Measurements from ENCODE around the gene HDHD5. TPM values are rescaled to one million over a fixed set of nuclear protein-coding genes. Genes with fewer than 3 reads are reported as not detected.

HDHD5 gene
- total RNA-seq, 1 donor from 2014 or later, result 30.7 TPM

DNA sequence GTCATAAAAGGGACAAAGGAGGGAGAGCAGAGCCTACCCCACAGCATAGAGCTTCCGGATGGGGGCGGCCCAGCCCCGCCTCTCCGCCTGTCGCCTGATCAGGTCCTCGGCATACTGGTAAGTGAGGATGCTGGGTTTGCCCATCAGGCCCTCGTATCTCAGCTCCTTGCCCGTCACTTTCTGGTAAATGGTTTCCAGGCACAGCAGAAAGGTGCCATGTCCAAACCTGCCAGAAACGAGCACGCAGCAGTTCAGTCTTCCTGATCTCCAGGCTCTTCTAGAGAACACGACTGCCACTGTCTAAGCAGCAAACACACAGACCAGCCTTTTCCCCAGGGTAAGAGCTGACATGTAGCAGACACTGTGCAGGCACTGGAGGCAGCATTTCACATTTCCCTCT, 20.6 kb downstream of the HDHD5 start:
- no peaks in the 10 kb centered on the region for H3K9me3 Mint-ChIP-seq (ENCODE audit: unreplicated experiment)
- no peak for DNase-seq (ENCODE audit: extremely low spot score, unreplicated experiment)
- TF ChIP-seq, protein P1, sequence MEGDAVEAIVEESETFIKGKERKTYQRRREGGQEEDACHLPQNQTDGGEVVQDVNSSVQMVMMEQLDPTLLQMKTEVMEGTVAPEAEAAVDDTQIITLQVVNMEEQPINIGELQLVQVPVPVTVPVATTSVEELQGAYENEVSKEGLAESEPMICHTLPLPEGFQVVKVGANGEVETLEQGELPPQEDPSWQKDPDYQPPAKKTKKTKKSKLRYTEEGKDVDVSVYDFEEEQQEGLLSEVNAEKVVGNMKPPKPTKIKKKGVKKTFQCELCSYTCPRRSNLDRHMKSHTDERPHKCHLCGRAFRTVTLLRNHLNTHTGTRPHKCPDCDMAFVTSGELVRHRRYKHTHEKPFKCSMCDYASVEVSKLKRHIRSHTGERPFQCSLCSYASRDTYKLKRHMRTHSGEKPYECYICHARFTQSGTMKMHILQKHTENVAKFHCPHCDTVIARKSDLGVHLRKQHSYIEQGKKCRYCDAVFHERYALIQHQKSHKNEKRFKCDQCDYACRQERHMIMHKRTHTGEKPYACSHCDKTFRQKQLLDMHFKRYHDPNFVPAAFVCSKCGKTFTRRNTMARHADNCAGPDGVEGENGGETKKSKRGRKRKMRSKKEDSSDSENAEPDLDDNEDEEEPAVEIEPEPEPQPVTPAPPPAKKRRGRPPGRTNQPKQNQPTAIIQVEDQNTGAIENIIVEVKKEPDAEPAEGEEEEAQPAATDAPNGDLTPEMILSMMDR (IDR thresholded peaks at IDR 0.05), result no peak
- no peaks in the 10 kb centered on the region for H3K27me3 Mint-ChIP-seq (ENCODE audit: unreplicated experiment)
- H3K27ac Mint-ChIP-seq (ENCODE audit: unreplicated experiment), result no peak overlapping the region
- H3K36me3 Mint-ChIP-seq (ENCODE audit: unreplicated experiment), result peaks cover 13% of the 10 kb centered on the region
- H3K4me1 Mint-ChIP-seq (ENCODE audit: unreplicated experiment), result no peaks in the 10 kb centered on the region
- no peak overlapping the region for H3K4me3 Mint-ChIP-seq (ENCODE audit: unreplicated experiment)

DNA sequence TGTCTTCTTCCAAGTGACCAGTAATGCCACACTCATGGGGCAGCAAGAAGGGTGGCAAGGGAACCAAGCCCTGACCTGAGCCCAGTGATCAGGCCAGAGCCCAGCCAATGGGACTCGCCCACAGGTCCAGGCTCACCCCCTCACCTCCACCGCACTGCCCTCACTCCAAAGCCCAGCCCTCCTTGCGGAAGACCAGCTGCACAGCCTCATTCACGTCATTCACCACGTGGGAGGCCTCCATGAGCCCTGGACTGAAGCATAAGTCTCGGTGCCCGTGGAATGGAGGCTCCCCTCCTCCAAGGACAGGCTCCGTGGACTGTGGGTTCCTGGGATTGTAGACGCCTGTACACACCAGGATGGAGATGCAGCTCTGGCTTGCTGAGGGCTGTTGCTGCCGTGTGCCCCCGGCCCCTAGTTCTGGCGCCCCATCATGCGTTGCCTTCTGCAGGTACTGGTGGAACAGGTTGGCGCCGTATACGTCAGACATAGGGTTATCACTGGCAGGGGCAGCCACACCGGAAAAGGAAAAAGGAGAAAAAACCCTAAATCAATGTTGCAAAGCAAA, 21.1 kb downstream of the HDHD5 start:
- H3K4me1 Mint-ChIP-seq (ENCODE audit: unreplicated experiment), result no peaks in the 10 kb centered on the region
- H3K27me3 Mint-ChIP-seq (ENCODE audit: unreplicated experiment), result no peaks in the 10 kb centered on the region
- peaks cover 12% of the 10 kb centered on the region for H3K36me3 Mint-ChIP-seq (ENCODE audit: unreplicated experiment)
- no peak overlapping the region for H3K27ac Mint-ChIP-seq (ENCODE audit: unreplicated experiment)
- H3K9me3 Mint-ChIP-seq (ENCODE audit: unreplicated experiment), result no peaks in the 10 kb centered on the region
- TF ChIP-seq, protein P1 (IDR thresholded peaks at IDR 0.05), result no peak
- H3K4me3 Mint-ChIP-seq (ENCODE audit: unreplicated experiment), result no peak overlapping the region
- no peak for DNase-seq (ENCODE audit: extremely low spot score, unreplicated experiment)

DNA sequence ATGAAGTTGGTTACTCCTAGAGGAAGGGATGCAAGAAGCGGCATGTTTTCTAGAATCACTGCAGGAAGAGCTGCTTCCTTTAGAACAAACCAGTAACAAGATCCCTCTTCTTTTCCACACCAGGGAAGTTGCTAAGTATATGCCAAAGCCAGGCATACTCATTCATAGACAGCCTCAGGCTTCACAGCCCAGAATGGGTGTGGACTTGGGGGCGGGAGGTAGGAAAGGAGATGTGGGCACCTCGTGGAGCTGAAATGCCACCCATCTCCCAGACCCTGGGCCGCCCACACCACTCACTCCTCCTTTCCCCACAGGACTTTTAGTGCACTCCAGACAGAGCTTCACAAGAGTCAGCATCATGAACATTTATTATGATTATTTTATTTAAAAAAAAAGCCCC, 21.9 kb downstream of the HDHD5 start:
- Mint-ChIP-seq H3K27ac (ENCODE audit: unreplicated experiment) (no peak overlapping the region), H3K4me3 (ENCODE audit: unreplicated experiment) (no peak overlapping the region), H3K27me3 (ENCODE audit: unreplicated experiment) (no peaks in the 10 kb centered on the region), H3K36me3 (ENCODE audit: unreplicated experiment) (peaks cover 8% of the 10 kb centered on the region), H3K4me1 (ENCODE audit: unreplicated experiment) (no peaks in the 10 kb centered on the region), H3K9me3 (ENCODE audit: unreplicated experiment) (no peaks in the 10 kb centered on the region)
- TF ChIP-seq, protein P1 (IDR thresholded peaks at IDR 0.05), result no peak
- DNase-seq (ENCODE audit: extremely low spot score, unreplicated experiment), result no peak

DNA sequence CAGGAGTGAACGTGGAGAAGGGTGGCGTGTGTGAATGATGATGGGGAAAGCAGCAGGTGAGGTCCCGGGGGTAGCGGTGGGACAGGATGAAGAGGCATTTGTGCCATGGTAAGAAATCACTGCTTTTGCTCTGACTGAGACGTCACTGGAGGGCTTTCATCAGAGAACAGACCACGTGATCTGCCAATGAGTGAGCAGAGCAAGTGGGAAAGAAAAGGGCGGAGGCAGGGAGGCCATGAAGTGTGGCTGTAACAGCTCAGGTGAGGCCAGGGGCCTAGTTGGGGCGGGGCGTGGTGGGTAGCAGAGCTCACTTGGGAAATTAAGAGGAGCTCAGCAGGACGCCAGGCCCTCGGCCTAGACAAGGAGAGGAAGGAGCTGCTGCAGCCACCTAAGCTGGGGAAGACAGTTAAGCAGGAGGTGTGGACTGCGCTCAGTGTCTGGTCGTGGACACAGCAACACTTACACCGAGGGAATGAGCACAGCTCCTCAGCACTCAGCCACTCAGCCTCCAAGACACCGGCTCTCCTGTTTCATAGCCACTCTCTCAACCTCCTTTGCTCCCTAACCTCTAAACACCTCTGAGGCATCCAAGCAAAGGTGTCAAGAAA, 23.8 kb downstream of the HDHD5 start:
- TF ChIP-seq, protein P1 (IDR thresholded peaks at IDR 0.05), result no peak
- H3K4me3 Mint-ChIP-seq (ENCODE audit: unreplicated experiment), result no peak overlapping the region

DNA sequence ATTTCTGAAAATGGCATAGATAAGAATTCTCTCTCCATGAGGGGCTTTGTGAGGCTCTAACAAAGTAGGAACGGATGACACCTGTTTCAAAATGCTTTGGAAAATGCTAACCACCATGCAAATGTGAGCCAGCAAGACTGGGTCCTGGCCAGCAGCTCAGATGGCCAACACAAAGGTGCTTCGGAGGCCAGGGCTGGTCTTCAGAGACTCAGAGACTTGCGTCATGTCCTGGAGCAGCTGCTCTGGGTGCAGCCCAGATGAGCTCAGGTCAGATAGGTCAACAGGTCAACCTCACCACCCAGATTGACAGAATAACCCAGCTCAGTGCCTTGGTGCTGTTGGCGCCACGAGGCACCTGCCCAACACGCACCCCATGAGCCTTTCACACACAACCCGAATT, 25.9 kb downstream of the HDHD5 start:
- Mint-ChIP-seq H3K27me3 (ENCODE audit: unreplicated experiment) (no peaks in the 10 kb centered on the region), H3K4me1 (ENCODE audit: unreplicated experiment) (no peaks in the 10 kb centered on the region), H3K9me3 (ENCODE audit: unreplicated experiment) (no peaks in the 10 kb centered on the region), H3K36me3 (ENCODE audit: unreplicated experiment) (peaks cover 6% of the 10 kb centered on the region), H3K4me3 (ENCODE audit: unreplicated experiment) (no peak overlapping the region), H3K27ac (ENCODE audit: unreplicated experiment) (no peak overlapping the region)
- TF ChIP-seq, protein P1 (IDR thresholded peaks at IDR 0.05), result no peak
- DNase-seq (ENCODE audit: extremely low spot score, unreplicated experiment), result no peak

More for the DNA sequence above, 23.8 kb downstream of the HDHD5 start:
- Mint-ChIP-seq H3K27me3 (ENCODE audit: unreplicated experiment) (no peaks in the 10 kb centered on the region), H3K4me1 (ENCODE audit: unreplicated experiment) (no peaks in the 10 kb centered on the region), H3K36me3 (ENCODE audit: unreplicated experiment) (peaks cover 8% of the 10 kb centered on the region), H3K9me3 (ENCODE audit: unreplicated experiment) (no peaks in the 10 kb centered on the region), H3K27ac (ENCODE audit: unreplicated experiment) (no peak overlapping the region)
- DNase-seq (ENCODE audit: extremely low spot score, unreplicated experiment), result no peak
